HG02798 (cell line): Measurements from ENCODE around the gene TFB1M.
"Not testable (repeated sequence)": the region's sequence is repeated elsewhere in the genome, so short reads cannot be mapped to it uniquely, and the experiment has no call there.

Source experiments
- ATAC-seq: cut with Tn5 transposase; IDR thresholded peaks from one replicate; pipeline ENCODE4 v1.9.1; 2021; ENCODE audit warnings: mild to moderate bottlenecking; ENCODE audit not compliant: unreplicated experiment, poor library complexity

The TFB1M gene

DNA sequence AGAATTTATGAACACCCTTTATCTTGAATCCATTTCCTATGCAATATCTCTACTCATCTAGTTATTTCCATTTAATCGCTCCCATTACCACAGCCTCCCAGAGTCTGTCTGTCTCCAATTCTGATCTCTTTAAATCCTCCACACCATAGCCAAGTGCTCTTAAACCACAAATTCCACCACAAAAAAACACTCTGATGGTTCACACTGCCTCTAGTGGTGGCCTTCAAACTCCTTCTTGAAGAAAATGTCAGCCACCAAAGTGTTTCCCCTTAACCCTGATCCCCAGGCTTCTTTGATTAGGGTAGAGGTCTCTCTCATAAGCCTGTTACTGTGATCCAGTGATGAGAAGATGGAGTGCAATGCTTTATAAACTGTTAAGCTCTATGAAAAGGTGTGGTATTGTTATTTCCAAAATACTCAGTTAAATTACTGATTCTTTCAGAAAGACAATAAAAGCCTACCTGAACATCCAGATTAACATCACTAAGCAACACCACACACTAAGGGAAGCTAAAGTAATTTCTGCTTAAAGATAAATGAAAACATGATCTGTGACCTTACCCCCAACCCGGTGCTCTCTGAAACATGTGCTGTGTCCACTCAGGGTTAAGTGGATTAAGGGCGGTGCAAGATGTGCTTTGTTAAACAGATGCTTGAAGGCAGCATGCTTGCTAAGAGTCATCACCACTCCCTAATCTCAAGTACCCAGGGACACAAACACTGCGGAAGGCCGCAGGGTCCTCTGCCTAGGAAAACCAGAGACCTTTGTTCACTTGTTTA is 46.0 kb downstream of the TFB1M start:
- ATAC-seq: not testable (repeated sequence)

DNA sequence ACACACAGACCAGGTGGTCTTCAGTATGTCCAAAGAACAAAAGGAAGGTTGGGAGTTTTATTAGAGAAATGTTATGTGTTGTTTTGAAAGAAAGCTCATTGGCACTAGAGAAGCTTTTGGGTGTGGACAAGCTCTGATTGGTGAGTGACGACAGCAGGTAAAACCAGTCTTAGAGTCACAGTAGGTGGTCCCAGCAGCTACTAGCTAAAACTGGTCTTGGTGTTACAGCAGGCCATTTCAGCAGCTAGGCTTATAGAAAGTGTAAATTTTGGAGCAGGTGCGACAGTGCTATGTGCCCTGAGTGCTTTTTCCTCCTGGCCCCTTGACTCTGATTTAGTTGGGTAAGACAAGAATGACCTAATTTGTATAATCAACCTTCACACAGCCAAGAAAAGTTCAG is 46.9 kb downstream of the TFB1M start:
- no peak for ATAC-seq

DNA sequence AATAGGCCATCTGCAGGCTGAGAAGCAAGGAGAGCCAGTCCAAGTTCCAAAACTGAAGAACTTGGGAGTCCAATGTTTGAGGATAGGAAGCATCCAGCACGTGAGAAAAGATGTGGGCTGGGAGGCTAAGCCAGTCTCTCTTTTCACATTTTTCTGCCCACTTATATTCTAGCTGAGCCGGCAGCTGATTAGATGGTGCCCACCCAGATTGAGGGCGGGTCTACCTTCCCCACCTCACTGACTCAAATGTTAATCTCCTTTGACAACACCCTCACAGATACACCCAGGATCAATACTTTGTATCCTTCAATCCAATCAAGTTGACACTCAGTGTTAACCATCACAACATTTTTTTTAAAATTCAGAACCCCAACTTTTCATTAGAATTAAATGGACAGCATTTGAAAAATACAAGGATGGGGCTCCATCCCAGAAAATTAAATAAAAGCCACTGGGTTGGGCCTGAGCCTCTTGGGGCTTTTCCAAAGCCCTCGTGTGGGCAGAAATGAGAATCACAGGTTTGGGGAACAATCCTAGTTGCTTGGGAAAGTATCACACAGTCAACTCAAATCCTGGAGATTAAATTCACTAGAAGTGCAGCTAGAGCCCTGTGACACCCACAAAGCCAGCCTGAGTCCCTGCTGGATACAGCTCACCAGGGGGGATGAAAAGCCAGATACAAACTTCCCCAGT is 48.3 kb downstream of the TFB1M start:
- no peak for ATAC-seq

- no peak for ATAC-seq
These were observed 49.5 kb downstream of the TFB1M start for GRCh38 chr6:155264693-155265320.

DNA sequence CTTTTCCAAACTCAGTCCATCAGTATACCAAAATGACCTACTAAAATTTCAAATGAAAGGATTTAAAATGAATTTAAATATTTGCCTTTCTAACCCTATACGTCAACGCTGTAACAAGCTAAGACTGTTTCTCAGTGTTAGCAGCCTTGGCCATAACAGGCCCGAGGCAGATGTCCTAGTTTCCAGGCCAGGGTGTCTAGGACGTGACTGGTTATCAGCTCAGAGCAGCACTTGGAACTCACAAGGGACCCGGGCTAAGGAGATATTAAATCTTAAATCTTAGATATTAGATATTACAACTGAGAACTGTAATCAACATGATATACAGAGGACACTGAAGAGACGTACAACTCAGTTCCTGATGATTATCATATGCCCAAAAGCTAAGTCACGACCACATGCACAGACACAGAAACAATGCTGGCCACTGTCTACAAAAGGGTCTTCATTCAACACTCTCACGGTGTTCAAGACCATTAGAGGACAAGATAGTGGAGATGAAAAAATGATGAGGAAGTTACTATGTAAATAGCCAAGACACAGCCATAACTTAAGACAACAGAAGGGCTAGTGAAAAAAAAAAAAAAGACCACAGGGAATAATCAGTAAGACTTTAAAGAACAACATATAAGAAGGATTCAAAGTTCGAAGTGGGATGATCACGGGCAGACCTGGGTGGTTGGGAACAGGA is 50.8 kb downstream of the TFB1M start, which contains the start of gene CLDN20:
TSS of gene CLDN20 (plus strand) at position 641 of the 691 bp plus-strand sequence. CDS start 11,707 bp downstream, outside the sequence.
- no peak for ATAC-seq

DNA sequence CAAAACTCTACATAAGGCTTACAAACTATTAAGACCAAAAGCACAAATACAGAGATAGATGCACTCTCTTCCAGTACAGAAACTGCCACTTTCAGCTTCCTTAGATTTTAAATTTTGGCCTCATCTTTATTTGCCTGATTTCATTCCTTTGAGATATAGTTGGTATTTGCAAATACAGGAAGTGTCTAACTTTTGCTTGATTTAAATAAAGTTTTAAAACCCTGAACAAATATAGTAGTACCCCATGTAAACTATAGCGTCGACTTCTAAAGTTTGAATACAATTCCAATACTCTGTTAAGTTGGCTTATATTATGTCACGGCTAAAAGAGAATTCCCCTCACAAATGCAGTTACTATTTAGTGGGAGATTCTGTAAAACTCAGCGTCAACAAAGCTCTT is 51.6 kb downstream of the TFB1M start:
- ATAC-seq: no peak

DNA sequence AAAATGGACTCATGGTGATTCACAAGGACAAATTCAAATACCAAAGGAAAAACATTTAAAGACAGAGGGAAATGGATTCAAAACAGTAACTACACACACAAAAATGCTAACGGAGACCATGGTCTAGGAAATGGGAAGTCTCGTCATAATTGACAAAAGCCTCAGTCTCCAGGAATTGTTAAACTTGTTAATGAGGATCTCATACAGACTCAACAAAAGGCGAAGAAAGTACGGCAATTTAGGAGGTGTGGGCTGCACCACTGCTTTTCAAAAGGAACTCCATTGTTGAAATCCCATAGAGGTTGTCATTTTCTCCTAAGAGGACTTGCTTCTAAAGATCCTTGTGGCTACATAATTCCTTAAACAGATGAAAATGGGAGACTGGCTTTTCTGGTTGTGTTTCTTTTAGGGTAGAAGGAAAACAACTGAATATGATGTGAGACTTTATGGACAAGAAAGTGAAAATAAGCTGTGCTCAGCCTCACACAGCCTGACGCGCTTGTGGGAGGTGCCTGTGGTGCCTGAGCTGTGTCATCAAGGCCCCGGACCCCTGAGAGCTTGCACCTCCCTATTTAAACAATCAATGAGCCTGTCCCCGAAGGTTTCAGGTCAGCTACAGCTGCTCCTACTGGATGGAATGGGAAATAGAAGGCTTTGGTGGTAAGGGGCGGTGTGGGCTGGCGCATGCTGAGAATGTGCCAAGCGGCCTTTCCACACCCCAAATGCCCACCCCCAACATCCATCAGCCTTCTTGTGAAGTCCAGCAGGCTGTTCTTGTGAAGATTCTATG is 53.0 kb downstream of the TFB1M start:
- ATAC-seq: peak; percentile 61

GRCh38 chr6:155260686-155261085 is 53.6 kb downstream of the TFB1M start:
- ATAC-seq: peak; percentile 72

DNA sequence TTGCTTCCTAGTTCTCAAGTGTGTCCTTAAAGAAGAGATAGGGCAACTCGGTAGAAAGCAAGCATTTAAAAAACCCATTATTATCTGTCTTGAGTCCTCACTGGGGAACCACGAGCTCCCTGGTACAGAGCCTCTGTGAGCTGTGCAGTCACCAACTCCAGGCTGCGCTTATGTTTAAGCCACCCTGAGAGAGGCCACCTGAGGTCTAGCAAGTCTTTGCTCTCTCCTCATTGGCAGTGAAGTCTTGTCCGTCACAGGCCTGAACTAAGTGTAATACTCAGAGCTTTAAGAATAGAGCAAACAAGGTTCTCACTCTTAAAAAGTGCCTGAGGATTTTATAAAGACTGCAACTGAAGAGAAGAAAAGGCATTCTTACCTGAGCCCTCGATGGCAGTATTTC is 54.4 kb downstream of the TFB1M start:
- no peak for ATAC-seq

GRCh38 chr6:155259204-155259603 is 55.1 kb downstream of the TFB1M start:
- ATAC-seq: no peak

- ATAC-seq: no peak
These were observed 56.5 kb downstream of the TFB1M start for GRCh38 chr6:155257796-155258195.

DNA sequence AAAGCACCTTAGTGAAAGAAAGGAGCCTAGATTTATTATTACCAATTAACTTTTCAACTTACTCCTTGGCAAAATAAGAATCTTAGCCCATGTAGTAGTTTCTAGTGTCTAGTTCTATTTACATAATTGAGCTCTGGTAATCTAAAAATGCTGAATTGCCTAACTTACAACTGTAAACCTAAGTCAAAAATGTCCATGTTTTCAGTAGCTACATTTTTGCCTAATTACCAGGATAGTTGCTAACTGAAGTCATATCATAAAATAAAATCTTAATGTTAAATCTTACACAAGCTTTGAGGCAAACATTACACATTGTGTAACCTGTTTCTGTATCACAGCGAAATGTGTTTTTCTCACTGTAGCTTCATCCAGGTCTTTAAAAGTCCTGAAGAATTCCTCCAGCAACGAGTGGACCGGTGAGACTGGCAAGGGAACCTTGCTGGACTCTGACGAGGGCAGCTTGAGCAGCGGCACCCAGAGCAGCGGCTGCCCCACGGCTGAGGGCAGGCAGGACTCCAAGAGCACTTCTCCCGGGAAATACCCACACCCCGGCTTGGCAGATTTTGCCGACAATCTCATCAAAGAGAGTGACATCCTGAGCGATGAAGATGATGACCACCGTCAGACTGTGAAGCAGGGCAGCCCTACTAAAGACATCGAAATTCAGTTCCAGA is 58.0 kb downstream of the TFB1M start:
- no peak for ATAC-seq

GRCh38 chr6:155254139-155254538 is 60.1 kb downstream of the TFB1M start:
- ATAC-seq: no peak

DNA sequence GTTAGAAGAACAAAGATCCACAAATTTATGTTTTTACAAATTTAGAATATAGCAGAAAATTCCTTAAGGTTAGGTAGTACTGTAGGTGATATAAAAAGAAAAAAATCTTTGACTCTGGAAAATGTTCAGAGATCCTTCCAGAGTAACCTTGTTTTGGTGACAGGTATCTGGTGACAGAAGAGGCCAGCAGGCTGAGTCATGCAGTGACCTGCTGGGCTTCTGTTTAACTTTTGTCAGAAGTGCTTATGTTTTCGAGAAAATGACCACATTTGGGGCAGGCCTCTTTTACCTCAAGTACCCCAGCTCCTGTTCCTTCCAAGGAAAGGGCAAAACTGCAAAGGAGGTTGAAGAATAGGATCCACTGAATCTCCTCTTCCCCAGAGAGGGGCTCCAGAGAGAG is 60.9 kb downstream of the TFB1M start:
- no peak for ATAC-seq

GRCh38 chr6:155252581-155252980 is 61.7 kb downstream of the TFB1M start:
- ATAC-seq: no peak

GRCh38 chr6:155250701-155251381 is 63.4 kb downstream of the TFB1M start:
- no peak for ATAC-seq

- peak; percentile 78 for ATAC-seq
These were observed 66.0 kb downstream of the TFB1M start for GRCh38 chr6:155248008-155249001.

GRCh38 chr6:155247618-155248007 is 66.7 kb downstream of the TFB1M start:
- ATAC-seq: no peak
